CD4-positive, alpha-beta T cell (primary cell): ENCODE data around the gene MTIF3. TPM values are rescaled to one million over a fixed set of nuclear protein-coding genes. Genes with fewer than 3 reads are reported as not detected.
A peak's percentile ranks its signal among the peaks of the same experiment; 100 is the strongest.

Experiments
- ATAC-seq: fragments of 200-7000 bp; cut with Tn5 transposase; one replicate; pipeline ENCODE4 v1.10.0; 2022; ENCODE audit warnings: mild to moderate bottlenecking; ENCODE audit not compliant: poor library complexity
- CTCF ChIA-PET: fragments of 350-600 bp; sonication (Branson Sonifier 250); formaldehyde crosslinking; loops from one replicate; lab custom pipeline; 2021; ENCODE audit warnings: antibody characterized with exemption, inconsistent platforms; lab: Charles Lee
- POLR2A ChIA-PET: fragments of 350-600 bp; sonication (Branson Sonifier 250); formaldehyde crosslinking; loops from one replicate; lab custom pipeline; 2021; ENCODE audit warnings: antibody characterized with exemption, inconsistent platforms; lab: Charles Lee
- DNase-seq, 14 experiments: peaks; one replicate each; pipeline ENCODE4 v3.0.0-alpha.2; 2013 to 2020; ENCODE audit warnings: mixed read lengths in 2 of 14
- H3K27ac ChIP-seq, 2 donors: one replicate each; pipeline versions ENCODE4 v1.5.1 to v1.7.0; 2013; ENCODE audit warnings: low read length in 2 of 2, low read depth in 1 of 2, mild to moderate bottlenecking in 1 of 2
- H3K27me3 ChIP-seq, 2 experiments: 1 replicate in 1 of 2; 2 replicates in 1 of 2; pipeline versions ENCODE4 v1.6.1 to v1.7.0; 2013; ENCODE audit warnings: low read length in 2 of 2, control low read depth in 1 of 2, mild to moderate bottlenecking in 1 of 2, moderate library complexity in 1 of 2; ENCODE audit not compliant: insufficient read depth in 2 of 2, control insufficient read depth in 1 of 2
- H3K36me3 ChIP-seq: one replicate; pipeline ENCODE4 v1.6.1; 2013; ENCODE audit warnings: low read length, control low read depth; ENCODE audit not compliant: insufficient read depth
- H3K4me1 ChIP-seq: one replicate; pipeline ENCODE4 v1.6.1; 2013; ENCODE audit warnings: low read length, control low read depth; ENCODE audit not compliant: insufficient read depth
- H3K4me3 ChIP-seq: one replicate; pipeline ENCODE4 v1.5.1; 2013; ENCODE audit warnings: mild to moderate bottlenecking, low read length, moderate library complexity
- H3K9me3 ChIP-seq, 2 experiments: 1 replicate in 1 of 2; 2 replicates in 1 of 2; pipeline versions ENCODE4 v1.6.1 to v1.7.0; 2013; ENCODE audit warnings: low read length in 2 of 2, mild to moderate bottlenecking in 2 of 2, control low read depth in 1 of 2, moderate library complexity in 1 of 2; ENCODE audit not compliant: control insufficient read depth in 1 of 2, insufficient read depth in 1 of 2
- H3K27ac Mint-ChIP-seq: one replicate; pipeline ENCODE4 v1.8.0; 2020; ENCODE audit warnings: mixed read lengths
- H3K27me3 Mint-ChIP-seq: one replicate; pipeline ENCODE4 v1.8.0; 2021; ENCODE audit warnings: mixed read lengths
- H3K36me3 Mint-ChIP-seq: one replicate; pipeline ENCODE4 v1.8.0; 2021; ENCODE audit warnings: low read depth, mixed read lengths
- H3K4me1 Mint-ChIP-seq: one replicate; pipeline ENCODE4 v1.8.0; 2021; ENCODE audit warnings: low read depth, mixed read lengths
- H3K4me3 Mint-ChIP-seq: one replicate; pipeline ENCODE4 v1.8.0; 2020; ENCODE audit warnings: mild to moderate bottlenecking, mixed read lengths
- H3K9me3 Mint-ChIP-seq: one replicate; pipeline ENCODE4 v1.8.0; 2020; ENCODE audit warnings: mixed read lengths
- CTCF ChIP-seq: fragments of 200-600 bp; IDR thresholded peaks from one replicate; pipeline ENCODE4 v1.8.0; 2022; ENCODE audit warnings: antibody characterized with exemption, mild to moderate bottlenecking
- intact Hi-C, 2 experiments: fragments of 100-400 bp; cut with DNase I in 1 of 2; cut with micrococcal nuclease in 1 of 2; formaldehyde crosslinking; loops; one replicate each; pipeline versions ENCODE4 v1.15.1 to v1.9.0; 2023 to 2025; cut with DNase I, micrococcal nuclease
- polyA plus RNA-seq, 2 donors: library from polyadenylated mRNA; unstranded; fragments of 120-200 nt; gene quantifications; one replicate each; pipeline ENCODE4 v1.2.1, GENCODE V29; 2013
- total RNA-seq, 174 experiments: library from RNA in 2 of 174; stranded (reverse) in 2 of 174; gene quantifications; one replicate each; pipeline ENCODE4 v1.2.3 and lab custom pipeline; 2021 to 2026

MTIF3 gene
- 10 to 100 TPM; 13.6 to 14.5 TPM for total RNA-seq
- 84.1 TPM for polyA plus RNA-seq (2013, experiment 1 of 2)
- 74.2 TPM for polyA plus RNA-seq (2013, experiment 2 of 2)
- 7.1 to 68.1 (median 32.6) reads per million in 172 experiments for total RNA-seq (lab: John Stamatoyannopoulos, UW)

- Histone ChIP-seq H3K4me3 (peak within 1 kb of the TSS; percentile 83), H3K9me3 (no peaks in the 10 kb centered on the region), H3K27me3 (no peaks in the 10 kb centered on the region), H3K4me1 (peaks cover 58% of the 10 kb centered on the region), H3K36me3 (peaks cover 1% of the 10 kb centered on the region), H3K27ac (peak within 1 kb of the TSS; percentile 95 to 97)
- H3K27ac Mint-ChIP-seq: peak within 1 kb of the TSS; percentile 97
- peak within 1 kb of the TSS; percentile 98 for H3K4me3 Mint-ChIP-seq
- ChIA-PET CTCF (interaction anchor here (1.2 to 5.0 kb wide), 5 partner anchors 14 to 376 kb away, joined by 3 to 19 read pairs (median 5); partner anchors contain the start of genes GTF3A and LNX2), POLR2A (interaction anchor here (0.7 to 11.8 kb wide), 16 partner anchors 8 to 689 kb away, joined by 3 to 389 read pairs (median 4); partner anchors contain the start of genes GTF3A, LNX2, POLR1D and RPL21)
- peak; percentile 95 to 99 (median 97) for DNase-seq
- no peaks in the 10 kb centered on the region for H3K9me3 Mint-ChIP-seq
- peaks cover 74% of the 10 kb centered on the region for H3K4me1 Mint-ChIP-seq
- ATAC-seq: peak; percentile 79
- intact Hi-C loops: loop anchor here (1.0 to 5.0 kb wide), 10 partner anchors 8 to 692 kb away; partner anchors contain the start of genes USP12 (in 2 of the 2), LNX2 (in 1 of the 2), POLR1D (in 1 of the 2) and RPL21 (in 1 of the 2)
- no peaks in the 10 kb centered on the region for H3K27me3 Mint-ChIP-seq
- H3K36me3 Mint-ChIP-seq: peaks cover 29% of the 10 kb centered on the region
- TF ChIP-seq CTCF: peak; percentile 31
Measured at GRCh38 chr13:27449936-27450828, at the start of gene MTIF3. Gene MTIF3 (minus strand): TSS chr13:27450564. CDS start chr13:27440448, 10,116 bp downstream.

GRCh38 chr13:27497563-27498230 lies 47.3 kb upstream of the MTIF3 start:
- H3K9me3 Mint-ChIP-seq: no peaks in the 10 kb centered on the region
- H3K27me3 ChIP-seq: no peaks in the 10 kb centered on the region
- H3K4me1 ChIP-seq: no peaks in the 10 kb centered on the region
- no peaks in the 10 kb centered on the region for H3K27me3 Mint-ChIP-seq
- DNase-seq (no peak), ATAC-seq (no peak)
- H3K36me3 ChIP-seq: no peaks in the 10 kb centered on the region
- no peak overlapping the region for H3K4me3 Mint-ChIP-seq
- POLR2A ChIA-PET: no interaction called here
- no peak for TF ChIP-seq CTCF
- no peaks in the 10 kb centered on the region for H3K36me3 Mint-ChIP-seq
- CTCF ChIA-PET: no interaction called here
- H3K9me3 ChIP-seq: no peaks in the 10 kb centered on the region
- no peak overlapping the region for H3K4me3 ChIP-seq
- no peak overlapping the region for H3K27ac ChIP-seq
- H3K4me1 Mint-ChIP-seq: no peaks in the 10 kb centered on the region
- intact Hi-C loops: no loop called here
- no peak overlapping the region for H3K27ac Mint-ChIP-seq

DNA sequence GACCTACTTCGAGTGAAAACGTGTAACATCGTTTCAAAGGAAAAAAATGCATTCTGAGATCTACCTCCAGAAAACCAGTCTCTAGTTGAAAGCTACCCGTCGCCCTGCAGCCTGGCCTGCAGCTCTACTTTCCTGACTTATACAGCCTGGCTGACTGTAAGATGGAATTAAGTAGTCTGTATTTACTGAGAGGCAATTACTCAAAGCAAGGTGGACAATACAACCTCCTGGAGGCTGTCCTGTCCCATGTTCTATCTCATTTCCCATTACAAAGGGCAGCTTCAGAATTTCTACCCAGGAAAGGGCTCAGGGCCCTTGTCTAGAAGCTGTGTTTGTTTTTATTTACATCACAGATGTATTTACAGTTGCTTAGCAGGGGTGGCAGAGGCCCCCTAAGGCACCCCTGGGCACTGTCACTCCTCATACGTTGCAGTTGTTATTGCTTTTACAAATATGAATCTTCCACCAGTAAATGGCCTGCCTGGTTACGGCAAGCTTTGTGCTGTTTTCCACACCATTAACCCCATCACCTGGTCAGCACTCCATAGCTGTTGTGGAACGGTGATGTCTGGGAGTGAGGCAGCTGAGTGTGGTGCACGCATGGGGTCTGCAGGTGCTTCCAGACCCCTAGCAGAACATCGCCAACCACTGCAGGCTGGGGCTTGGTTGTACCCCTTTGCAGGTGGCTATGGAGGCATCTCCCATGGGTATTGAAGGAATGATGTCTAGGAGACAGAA lies 46.3 kb upstream of the MTIF3 start:
- Mint-ChIP-seq H3K9me3 (no peaks in the 10 kb centered on the region), H3K27ac (no peak overlapping the region), H3K27me3 (no peaks in the 10 kb centered on the region), H3K4me1 (no peaks in the 10 kb centered on the region), H3K4me3 (no peak overlapping the region), H3K36me3 (no peaks in the 10 kb centered on the region)
- intact Hi-C loops: no loop called here
- Histone ChIP-seq H3K9me3 (no peaks in the 10 kb centered on the region), H3K4me3 (no peak overlapping the region), H3K27ac (no peak overlapping the region), H3K4me1 (no peaks in the 10 kb centered on the region), H3K27me3 (no peaks in the 10 kb centered on the region), H3K36me3 (no peaks in the 10 kb centered on the region)
- no peak for DNase-seq
- TF ChIP-seq CTCF: no peak
- no peak for ATAC-seq
- CTCF ChIA-PET: no interaction called here
- POLR2A ChIA-PET: no interaction called here
